Midbrain (tissue), 1 donor: ENCODE results near the gene PLEKHG3.

Experiments used
- DNase-seq: peaks from one replicate; lab custom pipeline; 2025; lab: John Stamatoyannopoulos, UW

PLEKHG3 gene

DNA sequence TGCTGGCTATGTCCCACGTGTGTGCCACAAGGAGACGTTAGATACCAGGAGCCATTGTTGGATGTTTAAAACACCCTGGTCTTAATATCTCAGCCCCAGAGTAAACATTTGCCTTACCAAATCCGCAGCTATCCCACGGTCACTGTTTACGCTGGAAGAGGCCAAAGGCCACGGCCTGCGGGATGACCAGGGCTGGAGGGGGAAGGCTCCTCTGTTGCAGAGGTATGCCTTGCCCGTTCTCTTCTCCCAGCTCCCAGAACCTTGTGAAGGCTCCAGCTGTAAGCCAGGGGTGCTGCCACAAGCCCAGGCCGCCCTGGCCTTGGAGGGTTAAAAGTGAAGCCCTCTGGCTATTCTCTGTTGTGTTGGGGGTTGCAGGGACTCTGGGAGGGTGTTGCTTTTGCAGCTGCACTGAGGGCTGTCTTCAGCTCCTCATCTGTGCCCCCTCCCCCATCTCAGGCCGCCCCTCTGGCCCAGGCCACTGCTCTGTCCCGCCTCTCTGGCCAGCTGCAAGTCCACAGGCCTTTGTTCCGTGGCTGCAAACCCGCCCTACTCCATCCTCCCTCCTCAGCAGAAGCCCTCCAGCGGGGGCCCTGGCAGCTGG, 2.5 kb downstream of the PLEKHG3 start:
- peak; percentile 86 for DNase-seq

DNA sequence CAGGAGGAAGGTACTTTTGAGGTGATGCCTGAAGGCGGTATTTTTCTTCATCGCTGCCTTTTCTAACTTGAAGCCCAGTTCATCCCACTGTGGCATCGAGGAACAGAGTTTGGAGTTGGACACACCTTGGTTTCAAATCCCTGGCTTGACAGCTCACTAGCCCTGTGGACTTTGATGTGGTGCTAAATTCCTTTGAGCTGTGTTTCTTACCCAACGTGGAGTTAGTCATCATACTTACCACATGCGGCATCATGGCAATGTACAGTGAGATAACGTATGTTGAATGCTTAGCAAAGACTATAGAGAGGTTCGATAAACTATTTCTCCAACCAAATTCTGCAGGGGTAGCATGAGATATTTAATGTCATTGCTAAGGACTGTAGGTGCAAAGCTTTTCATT, 3.4 kb downstream of the PLEKHG3 start:
- no peak for DNase-seq

DNA sequence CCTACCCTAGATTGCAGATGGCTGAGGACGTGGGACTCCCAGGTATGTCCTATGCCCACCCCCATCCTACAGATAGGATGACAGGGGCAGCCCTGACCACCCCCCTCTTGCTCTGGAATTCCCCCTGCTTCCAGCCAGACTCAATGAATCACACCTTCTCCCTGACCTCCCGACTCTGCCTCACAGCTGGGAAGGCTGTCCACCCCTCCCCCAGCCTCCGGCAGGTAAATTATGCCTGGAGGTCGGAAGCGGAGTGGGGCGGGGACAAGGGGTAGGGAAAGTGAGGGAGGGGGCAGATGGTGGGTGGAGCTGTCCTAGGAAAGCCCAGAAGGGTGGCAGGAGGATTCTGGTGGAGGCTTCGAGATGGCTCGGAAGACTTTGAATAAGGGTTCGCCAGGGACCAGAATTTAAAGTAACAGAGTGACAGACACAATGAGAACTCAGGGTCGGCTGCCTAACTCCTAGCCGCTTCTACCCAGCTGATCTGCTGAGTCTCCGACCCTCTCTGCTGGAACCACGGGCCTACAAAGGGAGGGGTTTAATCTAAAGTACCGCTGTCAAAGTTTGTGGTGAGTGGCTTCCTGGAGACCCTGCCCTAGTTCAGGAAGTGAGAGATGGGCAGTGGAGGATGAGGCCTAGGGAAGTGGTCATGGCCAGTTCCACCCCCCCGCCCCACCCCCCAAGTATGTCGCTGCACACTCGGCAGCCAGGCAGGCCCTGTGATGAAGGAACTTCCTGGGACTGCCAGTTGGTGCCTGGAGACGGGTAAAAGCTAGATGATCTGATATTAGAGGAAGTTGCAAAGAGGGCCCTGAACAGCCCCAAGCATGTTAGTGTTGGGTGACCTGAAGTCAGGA, 4.2 kb downstream of the PLEKHG3 start:
- peak; percentile 62 for DNase-seq

DNA sequence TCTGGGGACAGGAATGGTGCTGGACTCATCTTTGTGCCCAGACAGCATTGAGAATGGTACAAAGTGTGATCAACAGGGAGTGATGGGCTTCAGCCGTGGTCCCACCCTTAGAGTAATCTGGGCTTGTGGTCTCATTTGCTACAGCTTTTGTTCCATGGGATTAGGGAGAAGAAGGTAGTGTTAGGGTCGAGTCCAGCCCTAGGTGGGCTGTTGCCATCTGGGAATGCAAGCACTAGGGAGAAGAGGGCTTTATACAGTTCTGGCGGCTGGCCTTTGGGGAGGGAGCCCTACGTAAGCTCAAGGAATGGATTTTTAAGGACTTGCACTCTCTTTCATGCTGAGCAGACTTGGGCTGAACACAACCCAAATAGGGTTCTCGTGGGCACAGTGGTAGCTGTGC, 4.9 kb downstream of the PLEKHG3 start:
- peak; percentile 35 for DNase-seq

DNA sequence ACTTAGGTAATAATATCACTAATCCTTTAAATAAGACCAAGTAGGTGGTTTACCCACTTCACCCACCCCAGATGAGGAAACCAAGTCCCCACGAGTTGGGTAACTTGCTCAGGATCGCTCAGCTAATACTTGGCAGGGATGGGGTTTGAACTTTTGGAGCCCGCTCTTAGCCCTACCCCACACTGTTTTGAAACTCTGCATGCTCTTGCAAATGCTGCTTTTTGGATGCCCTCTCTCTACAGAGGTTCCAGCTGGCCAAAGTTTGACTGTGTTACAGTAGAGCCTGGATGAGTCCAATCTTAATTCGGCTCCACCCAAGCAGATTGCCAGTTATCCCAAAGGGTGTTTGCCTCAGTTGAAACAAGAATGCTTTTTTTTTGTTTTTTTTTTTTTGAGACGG, 6.8 kb downstream of the PLEKHG3 start:
- DNase-seq: no peak

DNA sequence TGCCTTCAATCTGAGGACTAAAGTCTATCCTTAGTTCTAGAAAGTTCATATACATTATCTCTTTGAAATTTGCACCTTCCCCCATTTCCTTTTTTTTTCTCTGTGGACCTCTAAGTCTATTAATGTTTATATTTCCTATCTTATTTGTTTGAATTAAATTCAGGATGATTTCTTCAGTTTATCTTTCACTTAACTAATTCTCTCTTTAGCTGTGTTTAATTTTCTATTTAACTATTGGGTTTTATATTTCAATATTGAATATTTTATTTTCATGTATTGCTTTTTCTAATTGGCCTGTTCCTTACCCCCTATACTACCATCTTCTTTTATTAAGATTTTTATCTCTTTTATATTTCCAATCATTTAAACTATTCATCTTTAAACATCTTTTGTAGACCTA, 9.5 kb downstream of the PLEKHG3 start:
- no peak for DNase-seq

DNA sequence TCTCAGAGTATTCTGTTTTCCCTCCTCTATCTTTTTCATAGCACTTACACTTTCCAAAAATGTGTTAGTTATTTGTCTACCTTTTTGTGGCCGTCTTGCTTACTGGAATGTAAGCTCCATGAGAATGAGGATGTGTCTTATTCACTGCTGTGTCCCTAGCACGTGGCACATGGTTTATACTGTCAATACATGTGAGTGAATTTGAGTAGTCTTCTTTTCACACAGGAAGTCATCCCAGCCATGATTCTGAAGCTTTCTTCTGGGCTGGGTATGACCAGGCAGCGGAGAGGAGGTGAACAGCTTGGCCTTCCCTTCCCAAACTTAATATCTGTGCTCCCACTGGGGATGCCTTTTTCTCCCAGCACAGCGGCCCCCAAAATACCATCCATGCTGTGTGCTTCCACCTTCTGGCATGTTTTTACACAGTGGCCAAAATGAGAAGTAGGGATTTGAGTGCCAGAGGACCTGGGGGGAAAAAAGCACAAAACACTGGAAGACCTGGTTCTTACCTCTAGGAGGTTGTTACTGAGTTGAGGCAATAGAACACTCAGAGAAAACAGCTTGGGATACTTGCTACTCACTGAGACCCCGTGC, 10.3 kb downstream of the PLEKHG3 start:
- DNase-seq: no peak

DNA sequence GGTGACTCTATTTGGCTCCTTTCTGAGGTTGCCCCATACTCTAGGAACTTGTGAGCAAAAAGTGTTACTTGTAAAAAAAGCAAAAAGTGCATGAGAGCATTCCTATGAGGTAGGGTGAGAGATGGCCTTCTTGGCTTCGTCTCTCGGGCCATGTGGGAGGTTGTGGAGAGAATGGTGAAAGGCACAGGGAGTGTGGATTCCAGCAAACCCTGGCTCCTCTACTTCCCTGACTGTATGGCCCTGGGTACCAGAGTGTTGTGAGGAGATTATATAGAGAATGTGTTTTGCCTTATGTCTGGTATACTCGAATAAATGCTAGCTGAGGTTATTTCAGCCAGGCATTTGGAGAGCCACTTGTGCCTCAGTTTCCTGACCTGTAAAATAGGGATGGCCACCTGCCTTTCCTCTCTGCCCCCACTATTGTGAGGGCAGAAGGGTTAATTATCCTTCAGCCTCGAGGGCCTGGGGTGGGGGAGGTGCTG, 11.0 kb downstream of the PLEKHG3 start:
- no peak for DNase-seq

DNA sequence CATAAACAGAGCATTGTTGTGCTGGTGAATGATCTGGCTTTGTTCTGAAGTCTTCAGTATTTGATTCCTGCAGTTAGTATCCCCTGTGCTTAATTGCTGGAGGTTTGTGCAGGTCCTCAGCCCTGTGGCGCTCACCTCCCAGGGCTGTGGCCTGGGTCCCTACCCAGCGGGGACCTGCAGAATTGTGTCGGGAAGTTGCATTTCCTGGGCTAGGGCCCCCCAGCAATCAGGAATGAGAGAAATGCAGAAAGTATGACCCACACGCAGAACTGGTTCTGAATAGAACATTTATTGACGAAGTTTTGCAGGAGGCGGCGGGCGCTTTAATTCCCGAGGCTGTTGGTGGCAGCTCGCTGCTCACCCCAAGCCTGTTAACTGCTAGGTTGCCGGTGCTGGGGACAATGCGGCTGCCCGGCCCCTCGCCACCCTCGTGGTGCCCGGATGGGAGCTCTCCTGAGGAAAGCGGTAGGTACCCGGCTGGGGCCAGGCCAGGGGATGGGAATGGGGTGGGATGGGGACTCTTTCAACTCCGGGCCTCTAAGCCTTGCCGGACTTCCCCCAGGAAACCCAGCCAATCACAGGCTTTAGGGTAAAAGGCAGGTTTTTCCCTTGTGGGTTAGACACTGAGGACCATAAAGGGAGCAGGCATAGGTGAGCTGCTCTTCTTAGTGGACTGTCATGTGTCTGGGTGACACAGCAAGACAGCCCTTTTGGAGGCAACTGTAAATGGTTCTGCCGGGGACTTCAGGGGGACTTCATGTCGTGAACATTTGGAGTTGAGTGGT, 11.6 kb downstream of the PLEKHG3 start:
- peak; percentile 82 for DNase-seq

DNA sequence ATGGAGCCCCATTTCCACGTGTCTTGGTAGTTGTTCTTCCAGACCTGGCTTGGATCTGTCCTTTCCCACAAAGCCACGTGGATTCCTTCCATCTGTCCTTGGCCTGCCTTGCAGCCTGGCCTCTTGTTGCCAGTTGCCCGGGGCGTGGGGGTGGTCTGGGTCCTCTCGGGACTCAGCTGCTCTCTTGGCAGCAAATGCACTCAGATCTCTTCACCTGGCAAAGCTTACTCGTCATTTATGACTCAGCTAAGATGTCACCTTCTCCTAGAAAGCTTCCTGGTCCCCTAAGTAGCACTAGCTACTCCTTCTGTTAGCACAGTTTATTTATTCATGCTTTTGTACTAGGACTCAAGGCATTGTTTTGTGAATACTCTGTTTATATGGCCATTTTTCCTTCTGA, 13.6 kb downstream of the PLEKHG3 start:
- DNase-seq: peak; percentile 29

DNA sequence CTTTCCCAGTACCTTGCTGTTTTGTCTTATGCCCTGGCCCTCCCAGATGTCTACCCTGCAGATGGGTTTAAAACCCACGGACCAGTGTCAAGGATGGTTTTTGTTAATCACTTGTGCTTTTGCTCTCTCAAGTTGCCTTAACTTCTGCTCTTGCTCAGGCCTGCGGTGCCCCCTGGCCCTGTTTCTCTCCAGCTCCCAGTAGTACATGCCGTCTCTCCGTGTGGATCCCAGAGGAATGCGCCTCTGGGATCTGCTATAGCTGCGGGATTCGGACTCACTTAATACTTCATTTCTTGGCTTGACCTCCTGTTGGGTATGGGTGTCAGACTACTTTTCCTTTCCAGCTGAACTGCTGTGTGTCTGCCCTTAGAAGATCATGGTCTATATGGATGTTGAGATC, 14.5 kb downstream of the PLEKHG3 start:
- no peak for DNase-seq

DNA sequence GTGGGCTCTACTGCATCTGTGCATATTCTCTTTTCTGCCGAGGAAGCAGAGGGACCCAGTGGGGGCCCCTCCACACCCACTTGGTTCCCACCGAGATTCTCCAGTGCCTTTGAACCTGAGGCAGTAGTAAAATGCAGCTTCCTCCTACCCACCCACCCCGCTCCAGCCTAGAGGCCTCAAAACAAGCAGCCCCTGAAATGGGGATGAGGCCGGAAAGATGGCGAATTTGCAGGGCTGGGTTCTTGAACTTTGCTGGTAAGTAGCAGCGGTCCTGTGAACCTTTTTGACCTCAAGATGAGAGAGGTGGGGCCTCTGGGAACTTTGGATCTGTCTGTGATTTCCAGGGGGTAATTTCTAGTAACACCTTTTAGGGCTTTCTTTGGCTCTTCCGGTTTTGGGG, 15.4 kb downstream of the PLEKHG3 start:
- no peak for DNase-seq

DNA sequence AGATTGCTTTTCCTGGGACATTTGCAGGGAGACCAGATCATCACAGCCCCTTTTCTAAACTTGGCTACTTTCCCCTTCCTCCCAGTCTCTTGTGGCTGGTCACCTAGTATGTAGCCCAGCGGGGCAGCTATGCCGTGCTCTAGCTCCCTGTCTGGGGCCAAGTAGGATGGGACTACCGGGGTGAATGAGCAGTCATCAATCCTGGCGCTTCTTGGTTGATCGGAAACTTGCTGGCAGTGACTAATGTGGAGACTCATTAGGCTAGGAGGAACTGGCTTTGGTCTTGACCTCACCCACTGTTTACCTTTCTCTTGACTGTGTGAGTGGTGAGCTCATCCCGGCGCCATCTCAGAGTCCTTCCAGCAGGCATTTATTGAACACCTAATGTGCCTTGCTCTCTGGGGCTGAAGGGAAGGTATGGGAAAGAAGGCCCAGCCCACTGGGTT, 15.9 kb downstream of the PLEKHG3 start:
- no peak for DNase-seq

DNA sequence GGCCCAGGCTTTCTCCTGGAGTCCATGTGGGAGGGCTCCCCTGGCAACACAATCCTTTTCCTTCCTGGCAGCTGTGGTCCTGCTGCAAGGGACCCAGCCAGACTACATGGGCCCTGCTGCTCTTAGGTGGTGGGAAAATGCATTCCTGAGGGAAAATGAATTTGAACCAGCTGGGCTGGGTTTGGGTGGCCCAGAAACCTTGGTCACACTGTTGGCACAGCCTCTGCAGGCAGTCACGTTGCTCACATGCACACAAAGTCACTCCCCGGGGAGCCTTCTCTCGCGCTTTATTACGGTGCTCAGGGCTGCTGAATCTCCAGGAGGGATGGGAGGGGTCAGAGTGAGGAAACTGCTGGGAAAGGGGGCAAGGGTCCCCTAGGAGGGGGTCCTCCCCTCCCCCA, 17.2 kb downstream of the PLEKHG3 start:
- DNase-seq: peak; percentile 37

DNA sequence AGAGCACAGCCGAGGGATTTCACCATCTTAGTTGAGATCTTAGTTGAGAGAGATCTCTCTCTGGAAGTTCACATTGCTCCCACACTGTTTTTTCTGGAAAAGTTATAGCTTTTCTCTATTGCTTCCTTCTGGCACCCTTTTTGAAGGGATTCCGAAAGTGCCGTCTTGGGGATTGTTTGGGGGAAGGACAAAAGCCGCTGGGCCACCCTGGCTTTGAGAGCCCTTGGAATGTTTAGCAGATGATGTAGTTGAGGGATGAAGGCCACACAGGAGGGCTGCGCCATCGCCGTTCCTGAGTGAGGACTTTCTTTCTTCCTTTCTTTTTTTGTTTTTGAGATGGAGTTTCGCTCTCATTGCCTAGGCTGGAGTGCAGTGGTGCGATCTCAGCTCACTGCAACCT, 17.7 kb downstream of the PLEKHG3 start:
- DNase-seq: no peak

DNA sequence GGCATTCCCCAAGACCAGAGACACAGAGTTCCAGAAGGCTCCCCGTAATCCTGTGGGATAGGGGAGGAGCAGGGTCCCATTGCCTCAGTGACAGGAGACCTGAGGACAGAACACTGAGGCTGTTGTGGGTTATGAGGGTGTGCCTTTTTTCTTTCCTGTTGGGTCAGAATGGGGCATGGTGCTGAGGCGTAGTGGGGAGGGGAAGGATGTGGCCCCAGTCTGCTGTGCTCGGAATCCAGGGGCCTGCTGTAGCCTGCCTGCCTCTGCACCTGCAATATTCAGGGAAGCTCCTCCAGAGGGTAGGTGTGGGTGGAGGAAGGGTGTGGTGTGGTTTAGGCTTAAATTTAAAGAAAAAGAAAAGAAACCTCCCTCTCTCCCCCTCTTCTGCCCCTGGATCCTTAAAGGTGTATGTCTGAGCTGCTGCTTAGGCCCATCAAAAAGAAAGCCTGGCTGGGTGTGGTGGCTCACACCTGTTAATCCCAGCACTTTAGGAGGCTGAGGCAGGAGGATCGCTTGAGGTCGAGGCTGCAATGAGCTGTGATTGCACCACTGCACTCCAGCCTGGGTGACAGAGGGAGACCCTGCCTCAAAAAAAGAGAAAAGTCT, 18.7 kb downstream of the PLEKHG3 start:
- DNase-seq: no peak

DNA sequence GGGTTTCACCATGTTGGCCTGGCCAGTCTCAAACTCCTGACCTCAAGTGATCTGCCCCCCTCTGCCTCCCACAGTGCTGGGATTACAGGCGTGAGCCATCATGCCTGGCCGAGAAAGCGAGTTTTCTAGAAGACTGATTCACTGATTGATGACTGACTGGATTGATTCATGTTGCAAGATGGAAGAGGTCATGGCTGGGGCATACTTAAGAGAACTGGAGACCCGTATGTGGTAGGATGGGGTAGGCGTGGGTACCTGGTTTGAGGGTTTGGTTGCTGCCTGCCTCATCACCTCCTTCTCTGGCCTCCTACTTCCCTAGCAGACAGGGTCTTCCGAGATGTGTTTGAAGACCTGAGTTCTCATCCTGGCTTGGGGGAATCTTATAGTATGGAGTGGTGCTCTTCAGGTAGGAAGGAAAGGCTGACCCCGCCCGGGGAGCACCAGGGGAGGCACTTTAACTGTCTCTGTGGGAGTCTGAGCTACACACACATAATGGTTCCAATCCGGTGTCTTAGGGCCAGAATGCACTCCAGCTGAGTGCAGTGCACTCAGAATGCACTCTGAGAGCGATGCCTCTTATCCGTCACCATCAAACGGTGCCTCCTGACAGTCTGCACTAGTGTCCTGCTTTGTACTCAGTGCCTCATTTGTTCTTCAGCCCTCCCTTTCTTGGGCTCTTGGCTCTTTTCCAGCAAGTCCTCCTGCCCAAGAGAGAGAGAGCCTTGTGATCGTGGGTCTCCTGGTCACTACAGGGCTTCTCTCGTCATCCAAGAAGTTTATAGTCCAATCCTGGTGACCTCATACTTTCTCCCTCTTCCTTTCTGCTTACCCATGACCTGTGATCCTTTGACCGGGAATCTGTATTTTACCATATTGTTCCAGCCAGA, 19.7 kb downstream of the PLEKHG3 start:
- peak; percentile 38 for DNase-seq

DNA sequence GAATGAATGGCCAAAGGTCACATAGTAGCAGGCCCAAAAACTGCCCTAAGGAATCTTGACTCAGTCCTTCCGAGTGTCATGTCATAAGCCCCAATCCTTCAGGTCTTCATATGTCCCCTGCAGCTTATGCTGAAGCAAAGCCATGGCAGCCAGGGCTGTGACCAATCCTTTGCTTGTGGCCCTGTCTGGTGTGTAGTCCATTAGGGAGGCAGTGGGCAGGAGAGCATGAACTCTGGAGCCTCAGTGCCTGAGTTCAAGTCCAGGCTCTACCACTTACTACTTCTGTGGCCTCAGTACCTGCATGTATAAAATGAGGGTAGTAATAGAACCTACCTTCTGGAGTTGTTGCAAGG, 20.3 kb downstream of the PLEKHG3 start:
- DNase-seq: no peak

DNA sequence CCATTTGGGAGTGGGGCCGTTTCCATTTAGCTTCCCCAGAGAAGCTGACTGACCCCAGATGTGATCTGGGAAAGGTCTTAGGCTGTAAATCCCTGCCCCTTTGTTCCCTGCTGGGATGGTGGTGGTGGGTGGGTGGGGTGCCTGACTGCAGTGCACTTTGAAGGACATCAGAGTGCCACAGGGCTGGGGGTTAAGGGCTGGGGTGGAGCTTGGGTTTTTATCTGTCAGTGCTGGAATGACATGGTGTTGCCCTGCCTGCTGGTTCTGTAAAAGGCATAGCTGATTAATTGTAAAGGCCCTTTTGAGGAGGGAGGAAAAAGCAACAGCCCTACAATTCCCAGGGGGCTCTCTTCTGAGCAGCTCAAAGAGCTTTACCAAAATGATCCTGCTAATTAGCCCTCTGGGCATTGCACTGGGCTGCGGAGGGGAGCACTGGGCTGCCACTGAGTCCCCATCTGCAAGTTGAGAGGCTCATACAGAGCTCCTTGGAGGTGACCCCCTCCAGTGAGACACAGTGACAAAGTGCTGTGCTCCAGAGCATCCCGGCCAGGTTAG, 21.1 kb downstream of the PLEKHG3 start:
- DNase-seq: no peak

DNA sequence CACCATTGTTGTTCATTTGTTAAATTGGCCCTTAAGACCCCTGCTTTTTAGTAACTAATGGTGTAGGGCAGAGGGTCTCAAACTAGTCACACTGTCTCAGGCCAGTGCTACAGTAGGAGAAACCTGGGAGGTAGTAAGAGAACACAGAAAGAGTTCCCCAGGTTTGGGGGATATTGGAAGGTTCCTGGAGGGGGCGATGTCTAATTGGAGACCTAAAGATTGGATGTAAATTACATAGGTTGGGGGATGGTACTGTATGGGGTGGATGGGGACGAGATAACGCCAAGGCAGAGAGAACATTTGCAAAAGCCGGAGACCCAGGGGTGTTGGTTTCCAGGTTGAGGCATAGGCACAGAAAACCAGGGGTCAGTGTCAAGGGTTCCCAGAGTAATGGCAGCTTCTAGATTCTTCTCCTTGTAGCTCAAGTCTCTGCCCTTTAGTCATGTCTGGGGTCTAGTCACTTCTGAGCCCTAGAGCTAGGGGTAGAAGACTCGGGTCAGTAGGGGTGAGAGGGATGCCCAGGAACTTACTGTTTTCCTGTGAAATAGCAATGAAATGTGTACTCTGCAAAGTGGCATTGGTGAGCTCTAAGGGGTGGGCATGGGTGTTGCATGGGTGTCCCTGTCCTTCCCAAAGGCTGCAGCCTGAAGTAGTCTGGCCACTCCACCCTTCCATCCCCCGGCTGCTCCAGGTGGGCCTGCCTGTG, 21.8 kb downstream of the PLEKHG3 start:
- DNase-seq: no peak
